ENCODE measurements around the gene TINAGL1.

The TINAGL1 gene

DNA sequence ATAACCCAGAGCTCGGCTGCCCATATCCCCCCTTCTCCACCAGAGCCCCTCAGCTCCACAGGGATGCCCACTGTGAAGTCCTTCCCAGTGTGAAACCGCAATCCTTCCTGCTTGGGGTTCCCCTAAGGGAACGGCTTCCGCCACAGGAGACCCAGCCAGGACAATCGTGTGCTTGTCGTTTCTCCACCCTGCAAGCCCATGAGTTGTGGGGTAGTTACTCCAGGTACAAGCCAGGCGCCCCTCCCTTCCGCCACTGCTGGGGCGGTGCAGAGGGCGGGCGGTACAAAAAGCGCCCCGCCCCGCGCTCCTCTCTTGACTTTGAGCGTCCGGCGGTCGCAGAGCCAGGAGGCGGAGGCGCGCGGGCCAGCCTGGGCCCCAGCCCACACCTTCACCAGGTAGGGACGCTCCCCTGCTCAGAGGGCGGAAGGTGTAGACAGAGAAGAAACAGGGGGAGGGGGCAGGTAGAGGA is at the start of gene TINAGL1:
TINAGL1 (plus strand) TSS at position 315 of the 469 bp plus-strand sequence. CDS start 634 bp downstream, outside the sequence.
- no peak for DNase-seq

DNA sequence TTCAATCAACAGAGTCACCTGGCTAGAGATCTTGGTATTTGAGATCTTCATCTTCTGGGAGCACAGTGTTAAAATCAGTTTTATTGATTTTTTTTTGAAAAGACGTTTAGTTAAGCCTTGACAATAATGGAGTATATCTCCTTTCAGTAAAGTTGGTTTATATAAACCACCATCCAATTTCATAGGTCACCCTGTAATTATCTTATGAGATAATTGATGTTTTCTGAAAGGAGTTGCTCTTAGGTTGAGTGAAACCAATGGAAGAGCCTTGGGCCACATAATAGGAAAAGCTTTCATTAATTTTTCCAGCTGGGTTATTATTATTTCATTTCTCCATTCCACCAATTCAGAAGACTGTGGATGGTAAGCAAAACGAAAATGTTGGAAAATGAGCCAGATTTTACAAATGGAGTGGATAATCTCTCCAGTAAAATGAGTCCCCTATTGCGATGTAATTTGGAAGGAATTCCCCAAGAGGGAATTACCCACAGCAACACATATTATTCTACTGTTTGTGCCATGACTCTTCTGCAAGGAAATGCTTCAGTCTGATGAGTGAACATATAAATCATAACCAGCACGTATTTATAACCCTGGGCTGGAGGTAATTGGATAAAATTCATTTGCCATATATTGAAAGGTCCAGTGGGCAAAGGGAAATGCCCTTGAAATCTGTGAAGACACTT is 46.2 kb upstream of the TINAGL1 start:
- DNase-seq, result no peak

GRCh38 chr1:31531177-31531999 is 44.9 kb upstream of the TINAGL1 start:
- no peak for DNase-seq

- no peak for DNase-seq
These were observed 44.1 kb upstream of the TINAGL1 start for GRCh38 chr1:31532173-31532572.

DNA sequence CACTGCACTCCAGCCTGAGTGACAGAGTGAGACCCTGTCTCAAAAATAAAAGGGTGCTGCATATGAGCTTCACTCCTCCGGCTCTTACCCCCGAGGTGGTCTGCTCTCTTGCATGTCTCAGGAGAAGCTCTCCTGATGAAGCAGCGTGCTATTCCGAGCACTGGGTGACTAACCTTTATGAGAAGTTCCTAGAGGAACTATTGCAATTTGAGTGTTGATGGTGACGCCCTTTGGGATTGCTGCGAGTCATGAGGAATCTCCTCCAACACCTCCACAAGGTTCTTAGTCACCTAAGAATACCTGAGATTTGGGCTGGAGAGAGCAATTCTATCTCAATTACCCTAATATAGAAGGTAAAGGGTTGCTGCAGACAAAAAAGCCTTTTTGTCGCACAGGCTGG is 40.8 kb upstream of the TINAGL1 start:
- DNase-seq, result no peak

- no peak for DNase-seq
These were observed 37.0 kb upstream of the TINAGL1 start for GRCh38 chr1:31539329-31539728.

DNA sequence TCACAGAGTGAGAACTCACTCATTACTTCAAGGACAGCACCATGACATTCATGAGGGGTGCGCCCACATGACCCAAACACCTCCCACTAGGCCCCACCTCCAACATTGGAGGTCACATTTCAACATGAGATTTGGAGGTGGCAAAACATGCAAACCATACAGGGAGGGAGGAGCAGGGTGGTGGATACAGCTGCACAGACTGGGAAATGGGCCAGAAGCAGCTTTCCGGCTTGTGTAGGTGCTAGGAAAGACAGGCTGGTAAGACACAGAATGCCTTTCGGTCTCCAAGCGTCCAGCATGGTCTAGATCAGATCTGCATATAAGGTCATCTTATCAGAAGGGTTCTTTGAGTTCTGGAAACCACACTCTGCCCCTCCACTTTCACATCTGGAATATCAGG is 35.1 kb upstream of the TINAGL1 start:
- DNase-seq, result no peak

DNA sequence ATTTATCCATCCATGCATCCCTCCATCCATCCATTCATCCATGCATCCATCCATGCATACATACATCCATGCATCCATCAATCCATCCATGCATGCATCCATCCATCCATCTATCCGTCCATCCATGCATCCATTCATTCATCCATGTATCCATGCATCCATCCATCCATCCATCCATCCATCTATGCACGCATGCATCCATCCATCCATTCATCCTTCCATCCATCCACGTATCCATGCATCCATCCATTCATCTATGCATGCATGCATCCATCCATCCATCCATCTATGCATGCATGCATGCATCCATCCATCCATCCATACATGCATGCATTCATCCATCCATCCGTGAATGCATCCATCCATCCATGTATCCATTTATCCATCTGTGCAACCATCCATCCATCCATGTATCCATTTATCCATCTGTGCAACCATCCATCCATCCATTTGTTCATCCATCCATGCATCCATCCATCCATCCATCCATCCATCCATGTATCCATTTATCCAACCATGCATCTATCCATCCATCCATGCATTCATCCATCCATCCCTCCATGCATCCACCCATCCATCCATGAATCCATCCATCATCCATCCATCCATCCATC is 30.3 kb upstream of the TINAGL1 start:
- DNase-seq, result no peak

- DNase-seq, result no peak
These were observed 27.8 kb upstream of the TINAGL1 start for GRCh38 chr1:31548534-31548906.

- peak; percentile 85 for DNase-seq
These were observed 27.2 kb upstream of the TINAGL1 start for GRCh38 chr1:31548907-31549808.

- no peak for DNase-seq
These were observed 26.3 kb upstream of the TINAGL1 start for GRCh38 chr1:31549809-31550620.

DNA sequence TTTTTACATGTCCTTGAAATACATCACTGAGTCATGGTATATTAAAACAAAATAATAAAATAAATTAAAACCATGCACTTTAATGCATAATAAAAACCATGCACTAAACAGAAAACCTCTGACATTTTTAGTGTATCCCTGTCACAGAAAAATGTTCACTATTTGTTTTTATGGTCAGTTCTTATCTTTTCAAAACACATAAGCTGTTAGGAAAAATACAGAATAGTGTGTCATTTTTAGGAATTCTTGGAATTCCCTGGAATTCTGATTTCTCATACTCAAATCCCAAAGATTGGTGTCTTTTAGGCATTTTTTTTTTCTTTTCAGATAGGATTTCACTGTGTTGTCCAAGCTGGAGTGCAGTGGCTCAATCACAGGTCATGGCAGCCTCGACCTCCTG is 25.1 kb upstream of the TINAGL1 start:
- no peak for DNase-seq

DNA sequence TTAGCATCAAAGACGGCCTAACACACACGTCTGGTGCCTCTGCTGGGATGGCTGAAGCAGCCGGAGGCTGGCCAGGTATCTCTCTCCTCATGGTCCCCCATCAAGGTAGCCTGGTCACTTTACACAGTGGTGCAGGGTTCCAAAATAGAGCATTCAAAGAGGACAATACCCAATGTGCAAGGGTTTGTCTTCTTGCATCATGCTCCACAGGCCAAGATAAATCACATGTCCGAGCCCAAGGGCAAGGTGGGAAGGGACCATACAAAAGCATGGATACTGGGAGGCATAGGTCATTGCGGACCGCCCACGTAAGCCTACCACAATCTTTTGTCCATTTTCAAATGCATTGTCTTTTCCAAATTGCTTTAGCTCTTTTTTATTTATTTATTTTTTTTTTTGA is 23.8 kb upstream of the TINAGL1 start:
- DNase-seq, result no peak

GRCh38 chr1:31556481-31557006 is 19.8 kb upstream of the TINAGL1 start:
- DNase-seq, result no peak

DNA sequence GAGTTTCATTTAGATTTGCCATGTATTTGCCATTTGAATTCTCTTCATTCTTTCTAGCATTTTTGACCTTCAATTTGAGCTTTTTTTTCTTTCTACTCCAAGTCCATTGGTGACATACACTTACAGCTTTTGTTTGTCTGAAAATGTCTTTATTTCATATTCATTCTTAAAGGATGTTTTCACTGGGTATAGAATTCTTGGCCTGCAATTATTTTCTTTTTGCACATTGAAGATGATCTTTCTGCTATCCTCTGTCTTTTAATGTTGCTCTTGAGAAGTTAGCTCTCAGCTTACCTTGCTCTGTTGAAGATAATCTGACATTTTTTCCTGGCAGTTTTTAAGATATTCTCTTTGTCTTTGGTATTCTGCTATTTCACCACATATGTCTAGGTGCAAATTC is 16.6 kb upstream of the TINAGL1 start:
- DNase-seq, result no peak

DNA sequence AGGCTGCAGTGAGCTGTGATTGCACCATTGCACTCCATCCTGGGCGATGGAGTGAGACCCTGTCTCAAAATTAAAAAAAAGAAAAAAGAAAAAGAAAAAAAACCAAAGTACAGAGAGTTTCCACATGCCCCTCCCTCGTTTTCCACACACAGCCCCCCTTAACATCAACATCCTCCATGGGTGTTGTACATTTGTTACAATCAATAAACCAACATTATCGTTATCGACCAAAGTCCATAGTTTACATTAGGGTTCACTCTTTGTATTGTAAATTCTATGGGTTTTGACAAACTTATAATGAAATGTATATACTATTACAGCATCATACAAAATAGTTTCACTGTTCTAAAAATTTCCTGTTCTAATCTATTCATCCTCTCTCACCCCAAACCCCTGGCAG is 15.9 kb upstream of the TINAGL1 start:
- DNase-seq, result no peak

GRCh38 chr1:31562707-31563360 is 13.5 kb upstream of the TINAGL1 start:
- DNase-seq, result no peak

DNA sequence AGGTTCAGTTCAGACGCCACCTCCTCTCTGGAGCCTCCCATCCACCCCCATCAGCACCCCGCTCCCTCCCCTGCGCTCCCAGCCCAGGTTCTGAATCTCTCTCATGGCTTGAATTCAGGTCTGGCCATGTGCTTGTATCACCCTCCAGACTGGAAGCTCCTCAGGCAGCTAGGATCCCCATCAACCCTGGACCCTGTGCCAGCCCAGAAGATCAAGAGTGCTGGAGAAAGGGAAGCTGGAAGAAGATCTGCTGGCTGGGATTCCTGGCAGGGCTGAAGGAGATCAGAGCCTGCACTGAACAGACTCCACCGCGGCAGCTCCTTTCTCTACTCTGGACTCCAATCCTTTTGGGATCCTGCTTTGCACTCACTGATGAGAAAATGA is 11.7 kb upstream of the TINAGL1 start:
- DNase-seq, result no peak

DNA sequence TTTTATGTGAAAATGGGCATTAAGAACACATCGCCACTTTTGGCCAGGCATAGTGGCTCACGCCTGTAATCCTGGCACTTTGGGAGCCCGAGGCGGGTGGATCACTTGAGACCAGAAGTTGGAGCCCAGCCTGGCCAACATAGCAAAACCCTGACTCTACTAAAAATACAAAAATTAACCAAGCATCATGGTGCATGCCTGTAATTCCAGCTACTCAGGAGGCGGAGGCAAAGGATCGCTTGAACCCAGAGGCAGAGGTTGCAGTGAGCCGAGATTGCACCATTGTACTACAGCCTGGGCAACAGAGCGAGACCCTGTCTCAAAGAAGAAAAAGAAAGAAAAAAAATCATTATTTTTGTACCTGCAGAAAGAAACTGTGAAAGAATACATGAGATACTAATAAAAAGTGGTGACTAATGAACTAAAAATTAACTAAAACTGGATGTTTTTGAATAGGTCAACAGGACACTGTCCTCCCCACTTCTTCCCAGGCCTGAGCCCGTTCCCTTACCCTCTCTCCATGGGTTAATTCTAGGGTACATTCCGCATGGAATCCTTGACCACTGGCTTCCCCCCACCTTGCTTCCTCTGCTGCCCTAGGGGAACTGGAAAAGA is 8.3 kb upstream of the TINAGL1 start:
- DNase-seq, result no peak

GRCh38 chr1:31568895-31569595 is 7.3 kb upstream of the TINAGL1 start:
- DNase-seq, result no peak
